HG03066 (cell line): ENCODE measurements around the gene DAP3.
"Not testable (repeated sequence)": the region's sequence is repeated elsewhere in the genome, so short reads cannot be mapped to it uniquely, and the experiment has no call there.

ENCODE experiments used
- ATAC-seq: cut with Tn5 transposase; IDR thresholded peaks from one replicate; pipeline ENCODE4 v1.9.1; 2021; ENCODE audit warnings: low read depth; ENCODE audit not compliant: unreplicated experiment

DAP3 gene

DNA sequence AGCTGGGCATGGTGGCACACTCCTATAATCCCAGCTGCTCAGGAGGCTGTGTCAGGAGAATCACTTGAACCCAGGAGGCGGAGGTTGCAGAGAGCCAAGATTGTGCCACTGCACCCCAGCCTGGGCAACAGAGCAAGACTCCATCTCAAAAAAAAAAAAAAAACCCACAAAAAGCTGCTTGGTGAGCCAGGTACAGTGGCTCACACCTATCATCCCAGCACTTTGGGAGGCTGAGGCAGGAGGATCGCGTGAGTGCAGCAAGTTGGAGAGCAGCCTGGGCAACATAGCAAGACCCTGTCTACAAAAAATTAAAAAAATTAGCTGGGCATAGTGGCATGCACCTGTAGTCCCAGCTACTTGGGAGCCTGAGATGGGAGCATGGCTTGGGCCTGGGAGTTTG is 26.2 kb downstream of the DAP3 start:
- ATAC-seq = not testable (repeated sequence)

- ATAC-seq = no peak
Measured at GRCh38 chr1:155715777-155716176, 26.9 kb downstream of the DAP3 start.

GRCh38 chr1:155717041-155717440 is 28.1 kb downstream of the DAP3 start:
- no peak for ATAC-seq

DNA sequence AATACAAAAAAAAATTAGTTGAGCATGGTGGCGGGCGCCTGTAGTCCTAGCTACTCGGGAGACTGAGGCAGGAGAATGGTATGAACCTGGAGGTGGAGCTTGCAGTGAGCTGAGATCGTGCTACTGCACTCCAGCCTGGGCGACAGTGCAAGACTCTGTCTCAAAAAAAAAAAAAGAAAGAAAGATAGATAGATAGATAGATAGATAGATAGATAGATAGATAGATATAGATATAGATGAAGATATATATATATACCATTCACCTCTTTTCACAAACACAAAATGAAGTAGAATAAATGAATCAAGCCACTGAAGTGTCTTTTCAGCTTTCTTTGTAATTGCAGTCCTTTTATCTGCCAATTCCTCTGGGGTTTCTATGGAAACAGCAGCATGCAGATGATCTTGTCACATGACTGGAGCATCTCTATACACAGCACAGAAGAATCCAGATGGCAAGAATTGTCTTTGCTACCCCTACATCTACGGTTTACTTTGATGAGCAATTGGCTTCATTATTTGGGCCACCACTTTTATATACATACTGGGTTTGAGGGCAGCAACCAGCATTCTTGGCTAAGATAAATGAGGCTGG is 29.7 kb downstream of the DAP3 start:
- not testable (repeated sequence) for ATAC-seq

- no peak for ATAC-seq
Measured at GRCh38 chr1:155719703-155720102, 30.8 kb downstream of the DAP3 start.

DNA sequence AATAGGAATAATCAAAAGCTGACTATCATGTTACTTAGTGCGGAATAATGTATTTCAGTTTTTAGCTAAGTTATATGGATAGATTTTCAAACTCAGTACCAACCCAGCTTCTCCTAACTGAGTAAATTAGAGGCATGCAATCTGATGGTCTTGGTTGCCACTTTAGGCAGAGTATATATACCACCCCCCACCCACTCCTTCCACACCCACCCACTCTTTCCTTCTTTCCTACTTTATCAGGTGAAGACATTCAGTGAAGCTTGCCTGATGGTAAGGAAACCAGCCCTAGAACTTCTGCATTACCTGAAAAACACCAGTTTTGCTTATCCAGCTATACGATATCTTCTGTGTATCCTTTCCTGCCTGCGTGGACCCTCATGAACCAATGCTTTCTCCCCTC is 36.3 kb downstream of the DAP3 start:
- ATAC-seq = no peak

DNA sequence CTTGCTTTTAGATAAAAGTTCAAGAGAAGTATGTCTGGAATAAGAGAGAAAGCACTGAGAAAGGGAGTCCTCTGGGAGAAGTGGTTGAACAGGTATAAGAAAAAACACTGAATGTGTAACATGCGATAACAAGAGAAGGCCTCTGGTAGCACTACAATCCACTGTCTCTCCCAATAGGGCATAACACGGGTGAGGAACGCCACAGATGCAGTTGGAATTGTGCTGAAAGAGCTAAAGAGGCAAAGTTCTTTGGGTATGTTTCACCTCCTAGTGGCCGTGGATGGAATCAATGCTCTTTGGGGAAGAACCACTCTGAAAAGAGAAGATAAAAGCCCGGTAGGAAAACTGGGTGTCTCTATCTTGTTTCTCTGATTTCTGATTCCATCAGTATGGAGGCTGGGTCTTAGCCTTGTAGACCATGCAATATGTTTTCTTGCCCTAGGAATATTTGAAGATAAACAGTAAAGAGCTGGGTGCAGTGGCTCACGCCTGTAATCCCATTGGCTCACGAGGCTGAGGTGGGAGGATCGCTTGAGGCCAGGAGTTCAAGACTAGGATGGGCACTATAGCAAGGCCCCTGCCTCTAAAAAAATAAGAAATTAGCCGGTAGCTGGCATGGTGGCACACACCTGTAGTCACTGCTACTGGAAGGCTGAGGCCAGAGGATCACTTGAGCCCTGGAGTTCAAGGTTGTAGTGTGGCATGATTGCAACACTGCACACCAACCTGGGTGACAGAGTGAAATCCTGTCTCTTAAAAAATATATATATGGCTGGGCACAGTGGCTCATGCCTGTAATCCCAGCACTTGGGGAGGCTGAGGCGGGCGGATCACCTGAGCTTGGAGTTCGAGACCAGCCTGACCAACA is 40.4 kb downstream of the DAP3 start:
- ATAC-seq = no peak

DNA sequence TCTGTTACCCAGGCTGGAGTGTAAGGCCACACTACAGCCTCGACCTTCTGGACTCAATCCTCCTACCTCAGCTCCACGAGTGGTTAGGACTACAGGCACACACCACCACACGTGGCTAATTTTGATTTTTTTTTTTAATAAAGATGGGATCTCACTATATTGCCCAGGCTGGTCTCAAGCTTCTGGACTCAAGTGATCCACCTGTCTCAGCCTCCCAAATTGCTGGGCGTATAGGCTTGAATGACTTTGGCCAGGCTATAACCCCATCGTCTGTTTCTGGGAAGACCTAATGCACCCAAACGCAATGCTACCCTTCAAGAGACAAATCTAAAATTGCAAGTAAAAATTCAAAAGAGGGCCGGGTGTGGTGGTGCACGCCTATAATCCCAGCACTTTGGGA is 52.1 kb downstream of the DAP3 start:
- ATAC-seq = no peak

- ATAC-seq = no peak
Measured at GRCh38 chr1:155741908-155742307, 53.0 kb downstream of the DAP3 start.

DNA sequence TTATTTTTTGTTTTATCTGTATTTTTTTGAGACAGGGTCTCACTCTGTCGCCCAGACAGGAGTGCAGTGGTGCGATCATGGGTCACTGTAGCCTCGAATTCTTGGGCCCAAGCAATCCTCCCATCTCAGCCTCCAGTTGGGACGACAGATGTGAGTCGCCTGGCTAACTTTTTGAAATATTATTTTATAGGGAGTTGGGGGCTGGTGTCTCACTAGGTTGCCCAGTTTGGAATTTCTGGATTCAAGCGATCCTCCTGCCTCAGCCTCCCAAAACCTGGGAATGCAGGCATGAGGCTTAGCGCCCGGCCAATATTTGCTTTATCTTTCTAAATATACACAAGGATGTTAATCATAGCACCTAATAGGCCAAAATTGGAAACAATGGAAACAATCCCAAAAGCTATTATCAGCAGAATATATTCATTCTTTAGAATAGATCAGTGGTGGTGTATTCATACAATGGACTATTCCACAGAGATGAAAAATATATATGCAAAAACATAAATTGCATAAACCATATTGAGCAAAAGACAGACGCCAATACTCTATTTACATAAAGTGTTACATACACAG is 55.9 kb downstream of the DAP3 start:
- no peak for ATAC-seq

GRCh38 chr1:155745284-155746228 is 56.7 kb downstream of the DAP3 start:
- peak; percentile 87 for ATAC-seq

DNA sequence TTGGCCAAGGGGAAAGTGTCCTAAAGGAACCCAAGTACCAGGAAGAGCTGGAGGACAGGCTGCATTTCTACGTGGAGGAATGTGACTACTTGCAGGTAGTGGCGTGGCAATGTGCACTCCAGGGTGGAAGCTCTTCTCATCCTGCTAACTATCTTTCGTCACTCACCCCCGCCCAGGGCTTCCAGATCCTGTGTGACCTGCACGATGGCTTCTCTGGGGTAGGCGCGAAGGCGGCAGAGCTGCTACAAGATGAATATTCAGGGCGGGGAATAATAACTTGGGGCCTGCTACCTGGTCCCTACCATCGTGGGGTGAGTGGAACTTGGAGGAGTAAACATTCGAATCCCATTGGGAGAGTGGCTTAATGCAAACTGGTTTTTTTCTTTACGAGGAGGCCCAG is 58.7 kb downstream of the DAP3 start:
- not testable (repeated sequence) for ATAC-seq

DNA sequence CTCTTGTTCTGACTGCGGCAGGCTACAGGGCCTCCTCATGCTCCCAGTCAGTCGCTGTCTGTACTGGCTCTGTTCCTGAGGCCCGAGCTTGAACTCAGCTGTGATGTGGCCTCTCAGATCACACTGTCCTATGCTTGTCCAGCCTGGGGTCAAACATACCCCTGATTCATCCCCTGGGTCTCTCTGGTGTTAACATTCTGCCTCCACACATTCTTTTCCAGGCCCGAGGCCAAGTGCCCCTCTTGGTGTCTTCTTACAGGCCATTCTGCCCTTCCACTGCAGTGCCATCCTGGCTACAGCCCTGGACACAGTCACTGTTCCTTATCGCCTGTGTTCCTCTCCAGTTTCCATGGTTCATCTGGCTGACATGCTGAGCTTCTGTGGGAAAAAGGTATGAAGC is 59.2 kb downstream of the DAP3 start:
- not testable (repeated sequence) for ATAC-seq

DNA sequence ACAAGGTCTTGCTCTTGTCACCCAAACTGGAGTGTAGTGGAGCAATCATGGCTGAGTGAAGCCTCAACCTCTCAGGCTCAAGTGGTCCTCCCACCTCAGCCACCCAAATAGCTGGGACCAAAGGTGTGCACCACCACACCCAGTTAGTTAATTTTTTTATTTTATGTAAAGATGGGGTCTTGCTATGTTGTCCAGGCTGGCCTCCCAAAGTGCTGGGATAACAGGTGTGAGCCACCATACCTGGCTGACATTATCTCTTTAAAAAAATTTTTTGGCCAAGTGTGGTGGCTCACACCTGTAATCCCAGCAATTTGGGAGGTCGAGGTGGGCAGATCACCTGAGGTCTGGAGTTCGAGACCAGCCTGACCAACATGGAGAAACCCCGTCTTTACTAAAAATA is 70.1 kb downstream of the DAP3 start:
- ATAC-seq = not testable (repeated sequence)

- ATAC-seq = no peak
Measured at GRCh38 chr1:155759966-155760630, 71.2 kb downstream of the DAP3 start.

- ATAC-seq = no peak
Measured at GRCh38 chr1:155760751-155761475, 72.0 kb downstream of the DAP3 start.

DNA sequence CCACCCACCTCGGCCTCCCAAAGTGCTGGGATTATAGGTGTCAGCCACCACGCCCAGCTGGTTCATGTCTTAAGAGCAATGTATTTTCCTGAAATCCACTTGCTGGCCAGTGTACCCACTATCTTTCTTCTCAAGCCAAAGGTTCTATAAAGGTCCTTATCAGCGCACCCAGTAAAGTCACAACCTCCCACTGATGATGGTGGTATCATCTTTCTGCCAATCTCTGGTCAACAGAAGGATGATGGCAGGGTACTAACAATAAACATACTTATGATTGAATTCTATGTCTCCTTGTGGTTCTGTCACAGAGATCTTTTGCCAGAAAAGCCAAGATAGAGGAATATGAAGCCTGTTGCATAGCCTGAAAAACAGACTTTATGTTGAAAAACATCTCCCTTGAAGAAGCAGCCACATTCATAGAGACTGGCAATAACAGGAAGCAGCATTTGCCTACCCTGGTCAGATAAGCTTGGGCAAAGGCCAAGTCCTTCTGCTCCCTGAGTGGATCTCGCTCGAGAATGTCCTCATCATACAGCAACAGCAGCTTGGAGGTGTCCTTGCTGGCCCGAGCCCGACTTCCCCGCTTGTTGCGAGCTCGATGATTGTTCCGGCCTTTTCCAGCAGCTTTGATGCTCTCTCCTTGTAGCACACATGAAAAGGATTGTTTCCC is 73.0 kb downstream of the DAP3 start:
- no peak for ATAC-seq

GRCh38 chr1:155763090-155763815 is 74.4 kb downstream of the DAP3 start:
- ATAC-seq = not testable (repeated sequence)
